H1 (cell line): Measurements from ENCODE around the gene TRIM24. TPM values are rescaled to one million over a fixed set of nuclear protein-coding genes. Genes with fewer than 3 reads are reported as not detected.

Experiments
- BCL11A ChIP-seq, 2 experiments: IDR thresholded peaks; one replicate each; pipeline ENCODE4 v1.6.1; 2011; ENCODE audit warnings: low read depth in 2 of 2, low read length in 2 of 2, mild to moderate bottlenecking in 2 of 2
- CREB1 ChIP-seq: IDR thresholded peaks from 2 replicates; pipeline ENCODE4 v1.6.1; 2012; ENCODE audit warnings: inconsistent platforms
- EZH2 ChIP-seq: fragments of 200-600 bp; sonication (generic); IDR thresholded peaks from 2 replicates; pipeline ENCODE4 v1.7.1; 2012; ENCODE audit warnings: low read depth, mild to moderate bottlenecking, moderate library complexity, low read length, inconsistent platforms; ENCODE audit not compliant: severe bottlenecking
- HDAC6 ChIP-seq: IDR thresholded peaks from one replicate; pipeline ENCODE4 v1.7.1; 2012; ENCODE audit warnings: low read depth, mild to moderate bottlenecking, inconsistent platforms, low read length, moderate library complexity
- PHF8 ChIP-seq: fragments of 200-600 bp; sonication (generic); conservative IDR thresholded peaks from 2 replicates; pipeline ENCODE4 v1.7.1; 2012; ENCODE audit warnings: low read depth, mild to moderate bottlenecking, inconsistent platforms, low read length, moderate library complexity
- SIN3A ChIP-seq, 2 experiments: IDR thresholded peaks in 1 of 2; conservative IDR thresholded peaks in 1 of 2; 2 replicates each; pipeline ENCODE4 v1.6.1; 2011 to 2012; ENCODE audit warnings: low read length in 2 of 2, improper control_type of control experiment in 1 of 2, low read depth in 1 of 2, mild to moderate bottlenecking in 1 of 2
- SIX5 ChIP-seq: IDR thresholded peaks from 2 replicates; pipeline ENCODE4 v1.6.1; 2011; ENCODE audit warnings: mild to moderate bottlenecking, low read depth, low read length
- polyA plus RNA-seq, 7 experiments: library from polyadenylated mRNA; depleted of rRNA in 3 of 7; stranded (reverse) in 5 of 7; unstranded in 2 of 7; fragments of >200 nt in 5 of 7; fragments of 200-250 nt in 2 of 7; gene quantifications; 1 replicate in 5 of 7; 2 replicates in 1 of 7; 4 replicates in 1 of 7; pipeline versions ENCODE4 v1.2.1 to v1.2.3, GENCODE V29; 2011 to 2013; ENCODE audit warnings: missing spikeins in 2 of 7, mixed read lengths in 2 of 7
- total RNA-seq: library from RNA; stranded (reverse); fragmentation: NEBNext Ultra II Directional; extraction: Animal tissue kit (Norgen Biotek cat#: 25700); gene quantifications from 2 replicates; pipeline ENCODE4 v1.2.1, GENCODE V29; 2021

TRIM24 gene
- total and polyA plus RNA-seq, 2 of the 8 experiments (the other 6 are each of a cell fraction or from before 2014, with no cell fraction given) = 67.6 to 149 TPM

- TF ChIP-seq CREB1 = no peak
- no peak for TF ChIP-seq SIN3A (conservative IDR thresholded peaks at IDR 0.05 in 1 of 2, IDR thresholded peaks at IDR 0.05 in 1 of 2; ENCODE audit: low read depth in 1 of 2, low read length in 2 of 2)
- TF ChIP-seq PHF8 = no peak
- TF ChIP-seq SIX5 = no peak
- TF ChIP-seq EZH2 = no peak
- no peak for TF ChIP-seq BCL11A (IDR thresholded peaks at IDR 0.05; ENCODE audit: low read depth in 2 of 2, low read length in 2 of 2)
- TF ChIP-seq HDAC6 = no peak
- TF ChIP-seq, all 59 proteins: peak for 0
These were observed 128.9 kb downstream of the TRIM24 start (continued) for GRCh38 chr7:138588986-138589385.
